Gastroesophageal sphincter (tissue), 3 donors: ENCODE data around the gene NSUN2.

Experiments
- CTCF ChIP-seq, 4 experiments: fragments of 200-600 bp in 2 of 4; fragments of 450-650 bp in 2 of 4; sonication (generic) in 1 of 4; IDR thresholded peaks; one replicate each; pipeline ENCODE4 v1.5.1; 2017 to 2019; ENCODE audit warnings: antibody characterized with exemption in 4 of 4, mild to moderate bottlenecking in 2 of 4, moderate library complexity in 2 of 4
- EP300 ChIP-seq: sonication (generic); formaldehyde crosslinking; IDR thresholded peaks from one replicate; pipeline ENCODE4 v1.6.1; 2017; ENCODE audit warnings: antibody characterized with exemption, mild to moderate bottlenecking
- POLR2A ChIP-seq, 2 donors: fragments of 450-650 bp; IDR thresholded peaks; one replicate each; pipeline ENCODE4 v1.6.1; 2017; ENCODE audit warnings: antibody characterized with exemption in 2 of 2, mild to moderate bottlenecking in 2 of 2, moderate library complexity in 1 of 2
- POLR2AphosphoS5 ChIP-seq: sonication (generic); formaldehyde crosslinking; IDR thresholded peaks from one replicate; pipeline ENCODE4 v1.6.1; 2017; ENCODE audit warnings: antibody characterized with exemption

- TF ChIP-seq CTCF (IDR thresholded peaks at IDR 0.05) (no peak), POLR2A (IDR thresholded peaks at IDR 0.05) (no peak), POLR2AphosphoS5 (no peak), EP300 (no peak)
These were observed 33.9 kb upstream of the NSUN2 start for GRCh38 chr5:6666762-6667161.
